GM19452 (cell line): Measurements from ENCODE around the gene PPP1R37.

ENCODE experiments used
- ATAC-seq: cut with Tn5 transposase; IDR thresholded peaks from one replicate; pipeline ENCODE4 v1.9.1; 2021; ENCODE audit not compliant: unreplicated experiment

The PPP1R37 gene

GRCh38 chr19:45187421-45188100 lies 94.6 kb downstream of the PPP1R37 start:
- ATAC-seq = no peak

- ATAC-seq = no peak
Measured at GRCh38 chr19:45189971-45190370, 97.0 kb downstream of the PPP1R37 start.

GRCh38 chr19:45191375-45191774 lies 98.4 kb downstream of the PPP1R37 start:
- ATAC-seq = no peak

- no peak for ATAC-seq
Measured at GRCh38 chr19:45195764-45196163, 102.8 kb downstream of the PPP1R37 start.
